PC-3 (cell line): ENCODE measurements around the gene TNFRSF18.

Source experiments
- EZH2 ChIP-seq: fragments of 300-600 bp; sonication (generic); IDR thresholded peaks from one replicate; pipeline ENCODE4 v1.6.1; 2017; ENCODE audit warnings: antibody characterized with exemption, mild to moderate bottlenecking, low read length; ENCODE audit not compliant: unreplicated experiment
- EZH2phosphoT487 ChIP-seq: fragments of 300-600 bp; sonication (generic); IDR thresholded peaks from 2 replicates; pipeline ENCODE4 v1.6.1; 2018; ENCODE audit warnings: mild to moderate bottlenecking, antibody characterized with exemption, low read length, borderline replicate concordance
- TF ChIP-seq, protein P1 (sequence below): fragments of 300-600 bp; sonication (generic); conservative IDR thresholded peaks from 2 replicates; pipeline ENCODE4 v1.5.1; 2017; ENCODE audit warnings: antibody characterized with exemption, low read depth, mild to moderate bottlenecking, low read length

DNA sequence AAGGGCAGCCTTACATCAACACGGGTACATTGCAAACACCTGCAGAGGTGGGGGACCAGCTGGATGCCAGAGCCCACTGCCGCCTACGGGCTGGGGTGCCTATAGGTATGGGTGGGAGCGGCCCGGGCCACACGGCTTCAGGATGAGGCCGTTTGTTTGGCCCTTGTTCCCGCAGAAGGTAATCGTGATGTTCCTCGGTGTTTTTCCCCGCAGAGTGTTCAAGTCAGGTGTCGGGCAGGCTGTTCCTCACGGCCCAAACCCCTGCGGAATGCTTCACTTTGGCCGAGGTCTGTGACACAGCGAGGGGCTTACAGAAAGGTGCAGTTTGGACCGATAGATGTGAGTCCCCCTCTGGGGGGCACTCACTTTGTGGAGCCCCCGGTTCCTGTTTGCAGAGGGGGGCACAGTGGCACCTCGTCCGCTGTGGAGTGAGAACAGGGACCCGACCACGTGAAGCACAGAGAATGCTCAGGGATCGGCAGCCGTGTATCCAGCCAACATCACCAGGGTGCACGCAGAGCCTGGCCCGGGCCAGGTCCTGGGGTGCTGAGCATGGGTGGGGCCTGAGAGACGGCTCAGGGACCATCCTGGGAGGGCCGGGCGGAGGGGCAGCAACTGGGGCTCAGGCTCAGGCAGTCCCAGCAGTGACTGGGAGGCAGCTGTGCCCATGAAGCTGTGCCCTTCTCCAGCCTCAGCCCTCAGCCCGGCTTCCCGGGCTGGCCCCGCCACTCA is 33.2 kb downstream of the TNFRSF18 start:
- TF ChIP-seq, protein P1, sequence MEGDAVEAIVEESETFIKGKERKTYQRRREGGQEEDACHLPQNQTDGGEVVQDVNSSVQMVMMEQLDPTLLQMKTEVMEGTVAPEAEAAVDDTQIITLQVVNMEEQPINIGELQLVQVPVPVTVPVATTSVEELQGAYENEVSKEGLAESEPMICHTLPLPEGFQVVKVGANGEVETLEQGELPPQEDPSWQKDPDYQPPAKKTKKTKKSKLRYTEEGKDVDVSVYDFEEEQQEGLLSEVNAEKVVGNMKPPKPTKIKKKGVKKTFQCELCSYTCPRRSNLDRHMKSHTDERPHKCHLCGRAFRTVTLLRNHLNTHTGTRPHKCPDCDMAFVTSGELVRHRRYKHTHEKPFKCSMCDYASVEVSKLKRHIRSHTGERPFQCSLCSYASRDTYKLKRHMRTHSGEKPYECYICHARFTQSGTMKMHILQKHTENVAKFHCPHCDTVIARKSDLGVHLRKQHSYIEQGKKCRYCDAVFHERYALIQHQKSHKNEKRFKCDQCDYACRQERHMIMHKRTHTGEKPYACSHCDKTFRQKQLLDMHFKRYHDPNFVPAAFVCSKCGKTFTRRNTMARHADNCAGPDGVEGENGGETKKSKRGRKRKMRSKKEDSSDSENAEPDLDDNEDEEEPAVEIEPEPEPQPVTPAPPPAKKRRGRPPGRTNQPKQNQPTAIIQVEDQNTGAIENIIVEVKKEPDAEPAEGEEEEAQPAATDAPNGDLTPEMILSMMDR: no peak
- TF ChIP-seq EZH2 (no peak), EZH2phosphoT487 (no peak)
